ENCODE data around the gene UBE2M.

UBE2M gene

DNA sequence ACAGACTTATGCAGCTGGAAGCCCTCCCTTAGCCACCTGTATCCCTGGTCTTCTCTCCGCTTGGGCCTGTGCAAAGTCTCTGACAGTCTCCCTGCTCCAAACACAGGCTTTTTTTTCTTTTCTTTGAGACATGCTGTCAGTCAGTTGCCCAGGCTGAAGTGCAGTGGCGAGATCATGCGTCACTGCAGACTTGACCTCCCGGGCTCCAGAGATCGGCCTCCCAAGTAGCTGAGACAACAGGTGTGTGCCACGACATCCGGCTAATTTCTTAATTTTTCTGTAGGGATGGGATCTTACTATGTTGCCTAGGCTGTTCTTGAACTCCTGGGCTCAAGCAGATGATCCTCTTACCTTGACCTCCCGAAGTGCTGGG, 13.2 kb upstream of the UBE2M start:
- no peak for DNase-seq (ENCODE audit: low read depth in 1 of 2, low spot score in 1 of 2)

DNA sequence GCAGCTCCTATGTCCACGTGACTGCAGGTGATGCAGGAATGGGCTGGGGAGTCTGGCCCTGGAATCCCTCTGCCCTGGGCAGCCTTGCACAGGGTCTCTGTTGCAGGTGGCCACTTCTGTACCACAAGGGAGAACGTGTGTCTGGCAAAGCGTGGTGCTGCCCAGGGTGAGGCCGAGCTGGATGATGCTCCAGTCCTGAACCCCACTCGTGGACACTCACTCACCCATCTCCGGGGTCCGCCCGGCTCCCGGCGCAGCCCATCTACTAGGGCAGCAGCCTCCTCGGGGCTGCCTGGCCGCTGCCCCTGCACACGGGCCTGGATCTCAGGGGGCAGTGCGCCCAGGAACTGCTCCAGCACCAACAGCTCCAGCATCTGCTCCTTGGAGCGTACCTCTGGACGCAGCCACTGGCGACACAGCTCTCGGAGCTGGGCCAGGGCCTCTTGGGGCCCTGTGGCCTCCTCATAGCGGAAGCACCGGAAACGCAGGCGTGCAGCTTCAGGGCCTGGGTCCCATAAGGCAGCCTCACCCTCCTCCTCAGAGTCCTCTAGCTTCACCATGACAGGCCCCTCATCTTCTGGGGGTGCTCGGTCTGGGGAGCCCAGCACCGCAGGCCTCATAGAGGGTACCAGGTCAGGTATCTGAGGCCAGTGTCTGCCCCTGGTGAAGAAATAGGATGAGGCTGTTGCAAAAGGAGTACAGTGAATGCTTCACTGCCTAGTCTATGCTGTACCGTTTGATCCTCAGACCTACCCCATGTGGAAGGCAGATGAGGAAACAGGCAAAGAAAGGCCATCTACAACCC, 12.6 kb upstream of the UBE2M start:
- DNase-seq (ENCODE audit: low read depth in 1 of 2, low spot score in 1 of 2): no peak

DNA sequence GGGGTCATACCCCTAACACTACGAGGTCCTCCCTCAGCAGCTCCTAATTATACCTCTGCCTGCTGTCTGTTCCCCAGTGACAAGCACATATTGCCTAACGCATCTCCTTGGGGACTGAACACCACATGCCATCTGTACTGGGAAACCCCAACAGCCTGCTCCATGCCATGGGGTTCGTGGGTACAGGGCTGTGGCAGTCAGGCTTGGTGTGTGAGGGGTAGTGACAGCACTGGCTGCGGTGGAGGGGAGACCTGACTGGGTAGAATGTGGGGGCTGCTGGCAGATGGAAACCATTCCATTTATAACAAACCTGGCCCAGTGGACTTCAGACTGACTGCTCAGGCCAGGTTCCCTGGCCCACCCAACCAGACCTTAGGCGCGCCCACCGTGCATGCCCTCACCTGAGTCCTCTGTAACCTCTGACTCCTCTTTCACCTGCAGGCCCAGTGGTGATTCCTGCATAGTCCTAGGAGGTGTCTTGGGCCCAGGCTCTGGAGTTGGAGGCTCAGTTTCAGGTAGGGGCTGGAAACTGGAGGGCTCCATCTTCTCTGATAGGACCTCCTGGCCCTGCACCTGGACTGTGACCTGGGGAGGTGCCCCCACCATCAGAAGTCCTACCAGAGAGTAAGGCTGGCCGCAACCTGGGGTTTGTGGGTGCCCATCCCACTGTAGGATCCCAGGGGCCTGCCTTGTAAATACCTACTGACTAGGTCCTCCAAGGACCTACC, 11.7 kb upstream of the UBE2M start:
- DNase-seq (ENCODE audit: low read depth in 1 of 2, low spot score in 1 of 2): no peak

DNA sequence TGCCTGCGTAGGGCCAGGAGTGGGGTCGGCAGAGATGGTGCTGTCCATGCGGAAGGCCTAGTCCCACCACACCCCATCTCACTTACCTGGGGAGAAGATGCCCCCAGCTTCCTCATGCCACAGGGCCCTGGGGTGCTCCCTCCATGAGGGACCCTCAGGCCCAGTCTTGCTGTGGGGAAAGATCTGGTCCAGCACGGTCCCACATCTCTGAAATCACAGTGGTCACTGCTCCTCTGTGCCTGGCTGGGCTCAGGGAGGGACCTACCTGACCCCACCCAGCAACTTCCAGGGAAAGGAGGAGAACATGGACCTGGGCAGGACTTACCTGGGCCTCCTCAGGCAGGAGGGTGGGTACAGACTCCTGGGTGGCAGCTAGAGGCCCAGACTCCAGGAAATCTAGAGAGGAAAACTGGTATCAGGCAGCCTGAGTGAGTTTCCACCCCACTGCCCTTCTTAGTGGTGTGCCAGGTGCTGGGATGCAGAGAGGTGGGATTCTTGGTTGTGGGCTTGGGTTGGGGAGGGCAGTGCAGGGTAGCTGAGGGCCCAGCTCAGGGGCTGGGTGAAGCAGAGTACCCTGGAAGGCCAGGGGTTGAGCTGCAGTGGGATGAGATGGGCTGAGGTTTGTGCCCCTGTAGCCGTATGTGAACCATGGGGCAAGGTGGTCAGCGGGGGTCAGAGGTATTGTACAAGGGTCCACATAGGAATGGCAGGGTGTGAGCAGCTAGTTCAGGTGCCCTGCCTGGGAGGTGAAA, 11.0 kb upstream of the UBE2M start:
- no peak for DNase-seq (ENCODE audit: low read depth in 1 of 2, low spot score in 1 of 2)

GRCh38 chr19:58568453-58569130, 10.2 kb upstream of the UBE2M start:
- DNase-seq (ENCODE audit: low read depth in 1 of 2, low spot score in 1 of 2): no peak

DNA sequence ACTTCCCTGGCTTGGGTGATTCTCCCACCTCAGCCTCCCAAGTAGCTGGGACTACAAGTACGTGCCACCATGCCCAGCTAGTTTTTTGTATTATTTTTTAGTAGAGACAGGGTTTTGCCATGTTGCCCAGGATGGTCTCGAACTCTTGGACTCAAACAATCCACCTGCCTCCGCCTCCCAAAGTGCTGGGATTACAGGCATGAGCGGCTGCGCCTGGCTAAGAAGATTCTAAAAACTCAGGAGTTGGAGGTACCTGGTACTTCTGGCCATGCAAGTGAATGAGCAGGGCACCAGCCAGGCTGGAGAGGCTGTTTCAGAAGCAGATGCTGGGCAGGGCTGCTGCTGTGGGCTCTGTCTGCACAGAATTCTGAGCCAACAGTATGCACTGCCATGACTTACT, 8.6 kb upstream of the UBE2M start:
- DNase-seq (ENCODE audit: low read depth in 1 of 2, low spot score in 1 of 2): no peak

DNA sequence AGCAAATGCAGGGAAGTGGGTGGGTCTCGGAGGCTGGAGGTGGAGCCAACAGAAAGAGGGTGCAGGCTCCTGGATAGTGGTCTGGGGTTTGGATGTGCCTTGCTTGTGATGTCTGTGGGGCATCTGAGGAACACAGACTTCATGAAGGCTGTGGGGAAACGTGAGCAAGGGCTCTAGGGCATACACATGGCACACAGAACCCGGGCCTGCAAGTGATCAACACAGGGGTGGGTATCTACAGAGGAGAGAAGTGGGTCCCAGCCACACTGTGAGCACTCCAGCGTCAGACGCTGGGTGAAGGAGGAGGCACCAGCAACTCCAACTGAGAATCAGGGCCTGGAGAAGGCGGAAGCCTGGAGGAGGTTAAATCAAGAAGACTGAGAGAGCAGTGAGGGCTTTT, 5.4 kb upstream of the UBE2M start:
- no peak for DNase-seq (ENCODE audit: low read depth in 1 of 2, low spot score in 1 of 2)

GRCh38 chr19:58563034-58563573, 4.7 kb upstream of the UBE2M start:
- DNase-seq (ENCODE audit: low read depth in 1 of 2, low spot score in 1 of 2): no peak

GRCh38 chr19:58562122-58563033, 4.0 kb upstream of the UBE2M start:
- DNase-seq (ENCODE audit: low read depth in 1 of 2, low spot score in 1 of 2): no peak

- DNase-seq (ENCODE audit: low read depth in 1 of 2, low spot score in 1 of 2): no peak
Observed at GRCh38 chr19:58561373-58562121, 3.1 kb upstream of the UBE2M start.

DNA sequence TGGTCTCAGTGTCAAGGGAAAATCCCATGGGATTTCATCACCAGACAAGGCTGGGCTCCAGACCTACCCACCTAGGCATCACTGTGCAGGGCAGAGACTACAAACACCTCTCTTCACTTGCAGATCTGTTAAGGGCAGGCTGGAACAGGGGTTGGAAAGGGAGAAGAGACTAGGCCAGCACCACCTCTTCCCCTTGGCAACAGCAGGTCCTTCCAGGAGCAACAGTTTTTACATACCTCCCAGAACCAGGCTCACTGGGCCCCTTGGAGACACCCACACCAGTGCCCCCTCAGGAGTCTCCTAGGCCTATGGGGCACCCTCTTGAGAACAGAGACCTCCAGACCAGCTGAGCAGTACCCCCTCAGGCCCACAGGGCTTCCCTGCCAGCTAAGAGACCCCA, 2.5 kb upstream of the UBE2M start:
- no peak for DNase-seq (ENCODE audit: low read depth in 1 of 2, low spot score in 1 of 2)

DNA sequence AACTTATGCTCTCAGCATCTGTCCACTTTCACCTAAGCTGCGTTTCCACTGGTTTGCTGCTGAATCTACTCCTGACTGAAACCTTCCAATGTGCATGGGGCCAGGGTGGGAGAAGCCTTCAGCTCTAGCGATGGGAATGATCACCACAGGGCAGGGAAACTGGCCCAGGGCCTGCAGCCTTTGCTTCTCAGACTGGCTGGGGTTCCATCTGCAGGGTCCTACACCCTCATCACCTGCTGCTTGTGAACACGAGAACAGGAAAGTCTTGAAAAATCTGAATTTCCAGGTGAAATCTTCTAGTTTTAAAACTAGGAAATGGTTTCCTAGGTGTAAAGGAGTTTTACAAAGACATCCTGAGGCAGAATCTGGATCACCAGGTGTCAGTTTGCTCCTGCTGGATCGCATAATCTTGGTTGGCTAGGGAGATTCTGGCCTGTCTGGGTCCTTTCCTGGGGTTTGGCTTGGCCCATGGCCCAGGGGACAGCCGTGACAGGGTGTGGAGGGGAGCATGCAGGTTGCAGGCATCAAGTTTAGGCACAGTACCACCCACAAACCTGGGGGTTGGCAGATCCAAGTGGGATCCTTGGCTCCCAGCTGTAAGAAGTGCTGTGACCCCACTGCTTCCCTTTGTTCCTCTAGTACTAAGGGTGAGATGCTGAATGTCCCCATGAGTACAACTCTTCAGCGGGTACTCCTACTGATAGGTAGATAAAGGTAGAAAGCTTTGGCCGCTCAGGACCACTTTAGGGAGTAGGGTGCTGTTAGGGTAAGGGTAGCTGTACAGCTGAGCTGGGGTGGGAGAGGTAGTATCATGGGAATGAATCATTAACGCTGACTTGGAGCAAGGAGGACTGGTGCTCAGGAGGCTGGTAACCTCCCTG, 1.8 kb upstream of the UBE2M start:
- no peak for DNase-seq (ENCODE audit: low read depth in 1 of 2, low spot score in 1 of 2)

DNA sequence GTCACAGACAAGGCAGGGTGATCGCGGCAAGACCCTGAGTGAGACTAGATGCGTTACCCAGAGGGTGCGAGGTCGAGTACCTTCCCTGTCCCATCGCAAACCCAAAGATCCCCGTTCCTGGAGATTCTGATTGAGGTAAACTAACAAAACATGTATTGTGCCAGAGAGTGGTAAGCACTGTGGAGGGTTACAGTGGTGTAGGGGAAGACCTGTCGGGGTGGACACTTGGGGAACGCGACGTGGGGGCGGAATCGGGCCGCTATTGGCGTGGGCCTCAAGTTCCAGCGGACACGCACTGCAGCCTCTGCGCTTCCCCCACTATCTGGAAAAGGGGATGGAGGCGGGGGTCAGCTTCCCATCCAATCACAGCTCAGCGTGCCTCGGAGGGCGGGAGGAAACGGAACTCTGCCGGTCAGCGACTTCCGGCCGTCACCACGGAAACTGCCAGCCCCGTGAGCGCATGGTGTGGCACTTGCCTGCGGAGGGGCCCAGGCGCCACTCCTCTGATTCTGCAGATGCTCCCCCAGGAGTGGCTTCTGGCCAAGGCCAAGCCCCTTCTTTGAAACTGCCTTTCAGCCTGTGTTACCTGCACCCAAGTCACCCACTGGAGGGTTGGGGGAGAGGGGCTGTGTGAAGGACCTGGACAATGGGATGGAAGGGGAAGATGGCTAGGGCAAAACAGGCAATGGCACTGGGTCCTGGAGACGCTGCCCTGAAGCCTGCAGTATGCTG, 1.0 kb upstream of the UBE2M start:
- peak in 1 of 2 donors; percentile 39 for DNase-seq (ENCODE audit: low read depth in 1 of 2, low spot score in 1 of 2)

DNA sequence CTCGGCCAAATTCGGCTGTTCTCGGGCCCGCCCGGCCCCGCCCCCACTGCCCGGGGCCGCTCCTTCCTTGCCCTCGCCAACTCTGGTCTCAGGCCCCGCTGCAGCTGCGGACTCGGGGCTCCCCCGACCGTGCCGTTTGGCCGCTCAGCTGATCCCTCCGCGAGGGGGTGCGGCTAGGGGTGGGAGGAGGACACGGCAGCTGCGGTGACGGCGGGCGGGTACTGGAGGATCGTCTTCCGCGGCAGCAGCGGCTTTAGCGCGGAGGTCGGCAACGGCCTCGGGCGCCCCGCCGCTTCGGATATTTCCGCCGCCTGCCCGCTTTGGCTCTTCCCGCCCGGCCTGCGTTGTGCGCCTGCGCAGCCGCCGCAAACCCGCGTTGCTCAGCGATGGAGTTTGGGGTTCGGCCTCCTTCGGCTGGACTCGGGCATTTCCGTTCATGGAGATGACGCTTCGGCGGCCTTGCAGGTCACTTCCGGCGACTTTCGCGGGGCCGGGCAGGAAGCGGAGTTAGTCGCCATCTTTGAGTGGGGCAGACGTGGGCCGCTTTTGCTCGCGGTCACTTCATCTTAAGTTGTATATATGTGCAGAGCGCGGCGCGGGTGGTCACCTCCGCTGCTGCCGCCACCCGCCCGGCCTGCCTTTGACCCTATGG, 338 bp upstream of the UBE2M start:
- DNase-seq (ENCODE audit: low read depth in 1 of 2, low spot score in 1 of 2): peak; percentile 99

DNA sequence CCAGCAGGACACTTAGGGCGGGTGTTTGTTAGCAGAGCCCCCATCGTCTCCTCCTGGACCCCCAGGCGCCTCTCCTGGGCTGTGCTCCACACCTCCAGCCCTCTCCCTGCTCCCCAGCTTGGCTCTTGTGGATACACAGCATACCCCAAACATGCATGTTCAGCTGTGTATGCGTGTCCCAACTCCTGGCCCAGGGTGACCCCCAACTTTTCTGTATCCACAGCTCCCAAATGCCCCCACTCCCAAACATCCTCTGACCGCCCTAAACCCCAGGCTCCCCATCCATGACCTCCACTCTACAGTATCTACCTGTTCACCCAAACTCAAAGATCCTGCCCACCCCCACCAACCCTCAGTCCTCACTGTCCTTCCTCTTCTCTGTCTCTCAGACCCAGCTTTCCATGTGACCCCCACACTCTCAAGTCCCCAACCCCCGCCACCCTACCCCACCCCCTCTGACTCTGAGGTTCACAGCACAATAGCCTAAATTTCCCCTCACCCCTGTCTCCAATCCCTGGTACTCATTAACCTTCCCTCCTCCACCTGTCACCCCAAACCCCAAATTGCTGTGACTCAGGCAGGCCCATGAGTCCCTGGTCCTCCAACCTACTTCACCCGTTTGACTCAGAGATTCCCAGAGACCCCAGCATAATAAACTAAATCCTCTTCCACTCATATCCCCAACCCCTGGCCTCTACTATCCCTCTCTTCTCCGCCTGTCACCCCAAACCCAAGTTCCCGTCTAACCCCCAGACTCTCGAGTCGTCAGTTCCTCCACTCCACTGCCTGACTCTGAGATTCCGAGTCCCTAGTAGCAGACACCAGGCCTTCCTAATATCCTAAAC, 968 bp downstream of the UBE2M start:
- no peak for DNase-seq (ENCODE audit: low read depth in 1 of 2, low spot score in 1 of 2)

DNA sequence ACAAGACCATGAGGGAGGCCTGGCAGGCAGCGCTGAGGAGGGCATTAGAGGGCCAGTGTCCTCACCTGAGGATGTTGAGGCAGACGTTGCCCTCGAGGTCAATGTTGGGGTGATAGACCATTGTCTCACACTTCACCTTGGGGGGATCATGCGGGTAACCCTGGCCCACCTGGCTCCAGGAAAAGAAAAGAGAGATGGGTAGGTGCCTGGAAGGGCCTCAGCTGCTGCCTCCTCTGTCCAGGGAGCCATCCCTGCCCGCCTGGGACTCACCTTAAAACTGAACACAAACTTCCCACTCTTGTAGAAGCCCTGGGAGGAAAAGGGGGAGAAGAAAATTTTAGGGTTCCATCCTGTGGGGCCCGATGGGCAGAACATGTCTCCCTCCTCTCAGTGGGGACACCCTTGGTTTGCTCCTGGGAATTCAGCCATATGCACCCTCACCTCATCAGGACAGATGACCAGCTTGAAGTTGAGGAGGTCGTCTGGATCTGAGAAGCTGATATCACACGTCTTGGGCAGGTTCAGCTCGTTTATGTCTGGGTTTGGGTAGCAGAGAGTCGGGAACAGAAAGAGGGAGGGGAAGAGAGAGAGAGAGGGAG, 1.7 kb downstream of the UBE2M start:
- DNase-seq (ENCODE audit: low read depth in 1 of 2, low spot score in 1 of 2): no peak
